ENCODE measurements around the gene SLC25A30. TPM values are rescaled to one million over a fixed set of nuclear protein-coding genes. Genes with fewer than 3 reads are reported as not detected.

The SLC25A30 gene
- 1 to 10 TPM; 1.7 to 6.7 (median 5.8) TPM for total RNA-seq

- TF ChIP-seq CTCF (IDR thresholded peaks at IDR 0.05): no peak
- peak in 2 of 4 donors; percentile 59 to 75 for TF ChIP-seq POLR2A (IDR thresholded peaks at IDR 0.05)
- Histone ChIP-seq H3K27me3 (no peaks in the 10 kb centered on the region), H3K9me3 (no peaks in the 10 kb centered on the region), H3K4me3 (peak within 1 kb of the TSS; percentile 55 to 79 (median 70)), H3K27ac (peak within 1 kb of the TSS; percentile 85 to 93 (median 90)), H3K36me3 (no peaks in the 10 kb centered on the region), H3K4me1 (peaks cover 14 to 43% (median 26%) of the 10 kb centered on the region in 3 donors)
- 0% methylated on average over 7 of the region's 64 CpGs; no CpG with 5 or more reads in 1 of the 2 donors for WGBS, 2 donors
- intact Hi-C loops (cut with DNase I): no loop called here
- DNase-seq: peak; percentile 39
Observed at GRCh38 chr13:45417790-45418534, at the start of gene SLC25A30. SLC25A30 (minus strand) TSS chr13:45418373; CDS start chr13:45411425, 6,948 bp downstream.

DNA sequence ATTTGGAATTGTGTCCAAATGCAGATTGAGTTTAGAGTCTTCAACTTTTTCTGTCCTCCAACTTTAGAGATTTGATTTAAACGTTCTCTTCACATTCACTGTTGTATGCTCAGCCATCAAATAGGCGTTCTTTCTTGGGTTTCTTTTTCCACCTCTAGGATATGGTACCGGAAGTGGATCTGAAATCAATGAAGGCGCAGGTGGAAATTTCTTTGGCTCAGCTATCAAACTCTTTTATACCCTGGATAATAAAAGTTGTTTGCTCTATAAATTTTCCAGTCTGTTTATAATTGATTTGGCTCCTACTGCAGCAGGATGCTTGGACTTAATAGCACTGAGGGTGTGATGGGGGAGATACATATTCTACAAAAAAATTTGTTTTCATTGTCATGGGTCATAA, 48.2 kb upstream of the SLC25A30 start:
- intact Hi-C loops (cut with DNase I): no loop called here
- no peak overlapping the region for H3K27ac ChIP-seq
- DNase-seq: no peak
- H3K4me1 ChIP-seq: peaks cover 13 to 48% (median 20%) of the 10 kb centered on the region in 3 donors
- H3K9me3 ChIP-seq: no peaks in the 10 kb centered on the region
- no peak for TF ChIP-seq POLR2A (IDR thresholded peaks at IDR 0.05)
- no peak for TF ChIP-seq CTCF (IDR thresholded peaks at IDR 0.05)
- H3K36me3 ChIP-seq: no peaks in the 10 kb centered on the region
- 74 to 80% methylated on average over 4 of the region's 4 CpGs for WGBS, 2 donors
- H3K27me3 ChIP-seq: no peaks in the 10 kb centered on the region
- peak overlapping the region in 2 of 4 donors; percentile 83 to 94 for H3K4me3 ChIP-seq

- intact Hi-C loops (cut with DNase I): no loop called here
- Histone ChIP-seq H3K4me3 (peak within 1 kb of the TSS; percentile 83 to 97 (median 94)), H3K4me1 (peaks cover 13 to 48% (median 20%) of the 10 kb centered on the region in 3 donors), H3K27me3 (no peaks in the 10 kb centered on the region), H3K36me3 (no peaks in the 10 kb centered on the region), H3K9me3 (no peaks in the 10 kb centered on the region), H3K27ac (peak within 1 kb of the TSS; percentile 93 to 97 (median 96))
- 0% methylated on average over 7 to 28 of the region's 63 CpGs for WGBS, 2 donors
- TF ChIP-seq CTCF (IDR thresholded peaks at IDR 0.05) (peak in 4 of 6 experiments; percentile 53 to 71 (median 58)), POLR2A (IDR thresholded peaks at IDR 0.05) (peak in 3 of 4 donors; percentile 10 to 79 (median 61))
- peak; percentile 62 for DNase-seq
Observed at GRCh38 chr13:45464687-45465453, 46.7 kb upstream of the SLC25A30 start, which contains the start of gene COG3. COG3 (plus strand) TSS chr13:45464939; CDS start chr13:45465037, 98 bp downstream.

- intact Hi-C loops (cut with DNase I): no loop called here
- TF ChIP-seq CTCF (IDR thresholded peaks at IDR 0.05) (no peak), POLR2A (IDR thresholded peaks at IDR 0.05) (no peak)
- peak overlapping the region; percentile 93 to 97 (median 96) for H3K27ac ChIP-seq
- DNase-seq: no peak
- H3K27me3 ChIP-seq: no peaks in the 10 kb centered on the region
- H3K4me1 ChIP-seq: peaks cover 13 to 47% (median 20%) of the 10 kb centered on the region in 3 donors
- H3K9me3 ChIP-seq: no peaks in the 10 kb centered on the region
- H3K36me3 ChIP-seq: no peaks in the 10 kb centered on the region
- 79 to 80% methylated on average over 9 of the region's 9 CpGs for WGBS, 2 donors
- H3K4me3 ChIP-seq: peak overlapping the region; percentile 83 to 97 (median 94)
Observed at GRCh38 chr13:45464141-45464686, 46.0 kb upstream of the SLC25A30 start.
